ENCODE data around the gene BDKRB2.
A peak's percentile ranks its signal among the peaks of the same experiment; 100 is the strongest.

Gene BDKRB2

GRCh38 chr14:96165493-96166436, 38.9 kb upstream of the BDKRB2 start:
- H3K9me3 ChIP-seq (ENCODE audit: control insufficient read depth, low read length) = no peaks in the 10 kb centered on the region
- H3K27me3 ChIP-seq (replicated peaks; ENCODE audit: control insufficient read depth, insufficient read depth, low read length) = no peaks in the 10 kb centered on the region
- no peak overlapping the region for H3K4me3 ChIP-seq (ENCODE audit: low read length)
- H3K36me3 ChIP-seq (ENCODE audit: control insufficient read depth, insufficient read depth, low read length, severe bottlenecking) = no peaks in the 10 kb centered on the region
- H3K4me1 ChIP-seq (ENCODE audit: control insufficient read depth, insufficient read depth, low read length) = peaks cover 12% of the 10 kb centered on the region
- no peak overlapping the region for H3K9ac ChIP-seq (ENCODE audit: low read length)
- DNase-seq (ENCODE audit: low read depth) = no peak

GRCh38 chr14:96166461-96167223, 38.0 kb upstream of the BDKRB2 start:
- DNase-seq (ENCODE audit: low read depth) = peak; percentile 25
- no peaks in the 10 kb centered on the region for H3K36me3 ChIP-seq (ENCODE audit: control insufficient read depth, insufficient read depth, low read length, severe bottlenecking)
- peaks cover 12% of the 10 kb centered on the region for H3K4me1 ChIP-seq (ENCODE audit: control insufficient read depth, insufficient read depth, low read length)
- no peaks in the 10 kb centered on the region for H3K9me3 ChIP-seq (ENCODE audit: control insufficient read depth, low read length)
- no peaks in the 10 kb centered on the region for H3K27me3 ChIP-seq (replicated peaks; ENCODE audit: control insufficient read depth, insufficient read depth, low read length)
- H3K9ac ChIP-seq (ENCODE audit: low read length) = no peak overlapping the region
- no peak overlapping the region for H3K4me3 ChIP-seq (ENCODE audit: low read length)

DNA sequence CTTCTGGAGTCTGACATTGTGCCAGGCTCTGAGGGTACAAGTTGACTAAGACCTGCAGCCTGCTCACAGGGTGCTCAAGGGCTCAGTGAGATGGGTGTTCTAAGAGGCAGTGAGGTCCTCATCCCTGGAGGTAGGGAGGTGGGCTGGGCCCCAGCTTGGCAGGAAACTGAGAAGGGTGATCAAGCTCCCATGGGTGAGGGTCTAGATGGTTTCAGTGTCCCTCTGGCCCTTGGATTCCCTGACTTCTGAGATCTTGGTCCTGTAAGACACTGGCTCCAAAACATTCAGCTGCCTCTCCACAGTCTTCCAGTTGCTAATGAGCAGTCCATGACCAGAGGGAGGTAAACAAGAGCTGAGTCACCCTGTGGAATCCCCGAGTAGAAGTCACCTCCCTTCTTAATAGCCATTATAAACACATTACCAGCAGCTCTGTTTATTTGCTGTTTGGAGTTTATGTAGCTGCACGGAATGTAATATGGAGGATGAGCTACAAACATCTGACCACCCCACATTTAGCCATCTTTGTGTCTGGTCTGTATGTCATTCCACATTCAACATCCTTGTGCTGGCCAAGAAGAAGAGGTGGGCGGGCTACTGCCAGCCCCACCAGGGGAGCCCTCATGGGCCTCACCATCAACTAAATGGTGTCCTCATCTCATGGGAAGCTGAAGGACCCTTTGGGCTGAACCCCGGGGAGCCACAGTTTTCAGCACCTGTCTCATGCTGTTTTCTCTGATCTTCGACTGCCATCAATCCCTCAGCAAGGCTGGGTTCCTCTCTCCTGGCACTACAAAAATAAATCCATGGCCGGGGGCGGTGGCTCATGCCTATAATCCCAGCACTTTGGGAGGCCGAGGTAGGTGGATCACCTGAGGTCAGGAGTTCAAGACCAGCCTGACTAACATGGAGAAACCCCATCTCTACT, 37.2 kb upstream of the BDKRB2 start:
- H3K4me3 ChIP-seq (ENCODE audit: low read length) = no peak overlapping the region
- no peaks in the 10 kb centered on the region for H3K9me3 ChIP-seq (ENCODE audit: control insufficient read depth, low read length)
- no peak overlapping the region for H3K9ac ChIP-seq (ENCODE audit: low read length)
- no peaks in the 10 kb centered on the region for H3K36me3 ChIP-seq (ENCODE audit: control insufficient read depth, insufficient read depth, low read length, severe bottlenecking)
- DNase-seq (ENCODE audit: low read depth) = peak; percentile 57
- H3K4me1 ChIP-seq (ENCODE audit: control insufficient read depth, insufficient read depth, low read length) = peaks cover 12% of the 10 kb centered on the region
- H3K27me3 ChIP-seq (replicated peaks; ENCODE audit: control insufficient read depth, insufficient read depth, low read length) = no peaks in the 10 kb centered on the region

DNA sequence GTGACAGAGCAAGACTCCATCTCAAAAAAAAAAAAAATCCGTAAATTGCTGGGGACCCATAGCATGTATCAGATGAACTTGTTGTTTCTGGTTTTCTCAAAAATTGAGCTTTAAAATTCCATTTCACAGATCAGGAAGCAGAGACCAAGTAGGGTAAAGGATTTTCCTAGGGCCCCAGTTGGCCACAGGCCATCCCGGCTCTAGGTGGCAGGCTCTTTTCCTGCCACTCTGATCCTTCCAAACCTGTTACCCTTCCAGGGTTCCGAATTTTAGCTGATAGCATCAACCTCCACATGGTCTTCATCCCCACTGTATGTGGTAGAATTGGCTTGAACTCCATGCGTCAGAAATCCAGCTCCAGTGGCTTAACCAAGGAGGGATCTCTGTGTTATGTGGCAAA, 36.1 kb upstream of the BDKRB2 start:
- no peak overlapping the region for H3K4me3 ChIP-seq (ENCODE audit: low read length)
- H3K36me3 ChIP-seq (ENCODE audit: control insufficient read depth, insufficient read depth, low read length, severe bottlenecking) = no peaks in the 10 kb centered on the region
- no peaks in the 10 kb centered on the region for H3K9me3 ChIP-seq (ENCODE audit: control insufficient read depth, low read length)
- no peak overlapping the region for H3K9ac ChIP-seq (ENCODE audit: low read length)
- no peak for DNase-seq (ENCODE audit: low read depth)
- no peaks in the 10 kb centered on the region for H3K27me3 ChIP-seq (replicated peaks; ENCODE audit: control insufficient read depth, insufficient read depth, low read length)
- peaks cover 12% of the 10 kb centered on the region for H3K4me1 ChIP-seq (ENCODE audit: control insufficient read depth, insufficient read depth, low read length)

GRCh38 chr14:96170961-96171592, 33.6 kb upstream of the BDKRB2 start:
- H3K36me3 ChIP-seq (ENCODE audit: control insufficient read depth, insufficient read depth, low read length, severe bottlenecking) = no peaks in the 10 kb centered on the region
- no peak overlapping the region for H3K4me3 ChIP-seq (ENCODE audit: low read length)
- peaks cover 17% of the 10 kb centered on the region for H3K4me1 ChIP-seq (ENCODE audit: control insufficient read depth, insufficient read depth, low read length)
- DNase-seq (ENCODE audit: low read depth) = no peak
- no peak overlapping the region for H3K9ac ChIP-seq (ENCODE audit: low read length)
- H3K9me3 ChIP-seq (ENCODE audit: control insufficient read depth, low read length) = no peaks in the 10 kb centered on the region
- H3K27me3 ChIP-seq (replicated peaks; ENCODE audit: control insufficient read depth, insufficient read depth, low read length) = no peaks in the 10 kb centered on the region

- peaks cover 33% of the 10 kb centered on the region for H3K4me1 ChIP-seq (ENCODE audit: control insufficient read depth, insufficient read depth, low read length)
- H3K27me3 ChIP-seq (replicated peaks; ENCODE audit: control insufficient read depth, insufficient read depth, low read length) = no peaks in the 10 kb centered on the region
- H3K4me3 ChIP-seq (ENCODE audit: low read length) = no peak overlapping the region
- no peak overlapping the region for H3K9ac ChIP-seq (ENCODE audit: low read length)
- DNase-seq (ENCODE audit: low read depth) = no peak
- H3K9me3 ChIP-seq (ENCODE audit: control insufficient read depth, low read length) = no peaks in the 10 kb centered on the region
- H3K36me3 ChIP-seq (ENCODE audit: control insufficient read depth, insufficient read depth, low read length, severe bottlenecking) = no peaks in the 10 kb centered on the region
Observed at GRCh38 chr14:96173636-96174475, 30.8 kb upstream of the BDKRB2 start.

- DNase-seq (ENCODE audit: low read depth) = peak; percentile 73
- Histone ChIP-seq H3K36me3 (ENCODE audit: control insufficient read depth, insufficient read depth, low read length, severe bottlenecking) (no peaks in the 10 kb centered on the region), H3K27me3 (replicated peaks; ENCODE audit: control insufficient read depth, insufficient read depth, low read length) (no peaks in the 10 kb centered on the region), H3K9ac (ENCODE audit: low read length) (peak overlapping the region; percentile 16), H3K9me3 (ENCODE audit: control insufficient read depth, low read length) (no peaks in the 10 kb centered on the region), H3K4me1 (ENCODE audit: control insufficient read depth, insufficient read depth, low read length) (peaks cover 34% of the 10 kb centered on the region), H3K4me3 (ENCODE audit: low read length) (no peak overlapping the region)
Observed at GRCh38 chr14:96176275-96176674, 28.4 kb upstream of the BDKRB2 start.

GRCh38 chr14:96176811-96177211, 27.8 kb upstream of the BDKRB2 start:
- H3K9me3 ChIP-seq (ENCODE audit: control insufficient read depth, low read length) = no peaks in the 10 kb centered on the region
- H3K4me1 ChIP-seq (ENCODE audit: control insufficient read depth, insufficient read depth, low read length) = peaks cover 34% of the 10 kb centered on the region
- H3K27me3 ChIP-seq (replicated peaks; ENCODE audit: control insufficient read depth, insufficient read depth, low read length) = no peaks in the 10 kb centered on the region
- no peaks in the 10 kb centered on the region for H3K36me3 ChIP-seq (ENCODE audit: control insufficient read depth, insufficient read depth, low read length, severe bottlenecking)
- H3K4me3 ChIP-seq (ENCODE audit: low read length) = peak overlapping the region; percentile 51
- H3K9ac ChIP-seq (ENCODE audit: low read length) = no peak overlapping the region
- peak; percentile 95 for DNase-seq (ENCODE audit: low read depth)

DNA sequence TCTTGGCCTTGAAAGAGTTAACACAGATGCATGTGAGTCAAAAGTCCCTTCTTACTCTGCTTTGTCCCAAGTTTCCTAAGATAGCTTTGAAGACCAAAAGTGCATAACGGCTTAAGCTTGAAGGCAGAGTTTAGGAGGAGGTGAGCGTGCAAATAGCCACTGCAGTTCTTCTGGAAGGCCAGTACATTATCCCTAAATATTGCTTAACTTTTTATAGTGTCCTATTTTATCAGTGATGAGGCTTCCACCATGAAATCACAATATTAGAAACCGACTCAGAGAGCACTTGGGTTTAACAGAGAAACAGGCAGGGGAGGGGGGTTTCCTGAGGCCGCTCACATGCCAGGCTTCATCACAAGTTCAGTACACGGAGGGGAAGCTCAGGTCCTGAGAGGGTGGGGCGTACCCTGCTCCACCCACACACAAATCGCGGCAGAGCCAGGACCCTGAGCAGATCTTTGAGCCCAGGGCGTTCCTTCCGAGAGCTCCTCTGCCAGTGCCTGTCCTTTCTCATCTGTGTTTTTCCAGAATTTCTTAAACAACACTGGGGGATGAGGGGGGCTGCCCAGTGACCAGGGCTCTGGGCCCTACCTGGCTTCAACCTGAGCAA, 26.8 kb upstream of the BDKRB2 start:
- H3K27me3 ChIP-seq (replicated peaks; ENCODE audit: control insufficient read depth, insufficient read depth, low read length) = no peaks in the 10 kb centered on the region

More for the DNA sequence above, 26.8 kb upstream of the BDKRB2 start:
- Histone ChIP-seq H3K36me3 (ENCODE audit: control insufficient read depth, insufficient read depth, low read length, severe bottlenecking) (no peaks in the 10 kb centered on the region), H3K4me1 (ENCODE audit: control insufficient read depth, insufficient read depth, low read length) (peaks cover 34% of the 10 kb centered on the region), H3K4me3 (ENCODE audit: low read length) (peak overlapping the region; percentile 51), H3K9me3 (ENCODE audit: control insufficient read depth, low read length) (no peaks in the 10 kb centered on the region), H3K9ac (ENCODE audit: low read length) (peak overlapping the region; percentile 65)
- DNase-seq (ENCODE audit: low read depth) = peak; percentile 44
